ENCODE data around the gene ROS1. TPM values are rescaled to one million over a fixed set of nuclear protein-coding genes. Genes with fewer than 3 reads are reported as not detected.
"Not testable (repeated sequence)": the region's sequence is repeated elsewhere in the genome, so short reads cannot be mapped to it uniquely, and the experiment has no call there.

ROS1 gene
- polyA plus RNA-seq, 1 experiment = not detected

- TF ChIP-seq CTCF (IDR thresholded peaks at IDR 0.05; ENCODE audit: low read depth, low read length) = no peak
- no peaks in the 10 kb centered on the region for H3K27me3 ChIP-seq (ENCODE audit: control insufficient read depth, insufficient read depth, low read length)
- no peak overlapping the region for H3K4me3 ChIP-seq (ENCODE audit: low read depth, low read length)
- no peak overlapping the region for H3K27ac ChIP-seq (ENCODE audit: low read depth, low read length)
- ChIA-PET CTCF (interaction anchor here (0.5 to 4.4 kb wide), 5 partner anchors 45 to 160 kb away, joined by 3 to 39 read pairs (median 7); partner anchors contain the start of gene GOPC), POLR2A (no interaction called here)
- DNase-seq (ENCODE audit: low read depth, low spot score) = no peak
- H3K9me3 ChIP-seq (ENCODE audit: control insufficient read depth, insufficient read depth, low read length) = peaks cover 7% of the 10 kb centered on the region
Measured at GRCh38 chr6:117444600-117444999, 18.9 kb upstream of the ROS1 start.

- POLR2A ChIA-PET; H3K9me3 ChIP-seq (ENCODE audit: control insufficient read depth, insufficient read depth, low read length); H3K27ac ChIP-seq (ENCODE audit: low read depth, low read length); H3K4me3 ChIP-seq (ENCODE audit: low read depth, low read length); H3K27me3 ChIP-seq (ENCODE audit: control insufficient read depth, insufficient read depth, low read length); DNase-seq (ENCODE audit: low read depth, low spot score): not testable (repeated sequence)
- CTCF ChIA-PET = interaction anchor here (2.3 to 4.4 kb wide), 2 partner anchors 114 to 162 kb away, joined by 7 to 39 read pairs; no protein-coding TSS in a partner anchor
Measured at GRCh38 chr6:117442313-117442712, 16.6 kb upstream of the ROS1 start.

- POLR2A ChIA-PET = no interaction called here
- Histone ChIP-seq H3K27me3 (ENCODE audit: control insufficient read depth, insufficient read depth, low read length) (no peaks in the 10 kb centered on the region), H3K27ac (ENCODE audit: low read depth, low read length) (no peak overlapping the region), H3K9me3 (ENCODE audit: control insufficient read depth, insufficient read depth, low read length) (peaks cover 8% of the 10 kb centered on the region), H3K4me3 (ENCODE audit: low read depth, low read length) (no peak overlapping the region)
- CTCF ChIA-PET = interaction anchor here (2.3 to 4.4 kb wide), 2 partner anchors 114 to 163 kb away, joined by 7 to 39 read pairs; no protein-coding TSS in a partner anchor
- no peak for DNase-seq (ENCODE audit: low read depth, low spot score)
- no peak for TF ChIP-seq CTCF (IDR thresholded peaks at IDR 0.05; ENCODE audit: low read depth, low read length)
Measured at GRCh38 chr6:117441824-117442264, 16.1 kb upstream of the ROS1 start.

- H3K4me3 ChIP-seq (ENCODE audit: low read depth, low read length) = no peak overlapping the region
- POLR2A ChIA-PET = interaction anchor here (0.7 to 1.3 kb wide), 2 partner anchors 162 to 578 kb away, joined by 3 to 7 read pairs; partner anchors contain the start of gene GOPC
- DNase-seq (ENCODE audit: low read depth, low spot score) = no peak
- TF ChIP-seq CTCF (IDR thresholded peaks at IDR 0.05; ENCODE audit: low read depth, low read length) = no peak
- no peak overlapping the region for H3K27ac ChIP-seq (ENCODE audit: low read depth, low read length)
- H3K27me3 ChIP-seq (ENCODE audit: control insufficient read depth, insufficient read depth, low read length) = no peaks in the 10 kb centered on the region
- CTCF ChIA-PET = interaction anchor here (0.6 to 4.4 kb wide), 4 partner anchors 9 to 174 kb away, joined by 3 to 39 read pairs (median 8); no protein-coding TSS in a partner anchor
- peaks cover 8% of the 10 kb centered on the region for H3K9me3 ChIP-seq (ENCODE audit: control insufficient read depth, insufficient read depth, low read length)
Measured at GRCh38 chr6:117440706-117441525, 15.2 kb upstream of the ROS1 start.

- DNase-seq (ENCODE audit: low read depth, low spot score) = no peak
- Histone ChIP-seq H3K9me3 (ENCODE audit: control insufficient read depth, insufficient read depth, low read length) (no peaks in the 10 kb centered on the region), H3K27me3 (ENCODE audit: control insufficient read depth, insufficient read depth, low read length) (no peaks in the 10 kb centered on the region), H3K27ac (ENCODE audit: low read depth, low read length) (no peak overlapping the region), H3K4me3 (ENCODE audit: low read depth, low read length) (no peak overlapping the region)
- TF ChIP-seq CTCF (IDR thresholded peaks at IDR 0.05; ENCODE audit: low read depth, low read length) = no peak
- POLR2A ChIA-PET = no interaction called here
- CTCF ChIA-PET = interaction anchor here (1.5 kb wide), 1 partner anchor 173 kb away, joined by 3 read pairs; no protein-coding TSS in a partner anchor
Measured at GRCh38 chr6:117432273-117432672, 6.5 kb upstream of the ROS1 start.

Measured in AG04450 (cell line).